SHP77 treated with DMSO at 0.1 percent for 48 hours (cell line): ENCODE data around the gene DHX58.
A peak's percentile ranks its signal among the peaks of the same experiment; 100 is the strongest.

Experiments used
- DNase-seq: peaks from one replicate; lab custom pipeline; 2025; lab: John Stamatoyannopoulos, UW

The DHX58 gene

DNA sequence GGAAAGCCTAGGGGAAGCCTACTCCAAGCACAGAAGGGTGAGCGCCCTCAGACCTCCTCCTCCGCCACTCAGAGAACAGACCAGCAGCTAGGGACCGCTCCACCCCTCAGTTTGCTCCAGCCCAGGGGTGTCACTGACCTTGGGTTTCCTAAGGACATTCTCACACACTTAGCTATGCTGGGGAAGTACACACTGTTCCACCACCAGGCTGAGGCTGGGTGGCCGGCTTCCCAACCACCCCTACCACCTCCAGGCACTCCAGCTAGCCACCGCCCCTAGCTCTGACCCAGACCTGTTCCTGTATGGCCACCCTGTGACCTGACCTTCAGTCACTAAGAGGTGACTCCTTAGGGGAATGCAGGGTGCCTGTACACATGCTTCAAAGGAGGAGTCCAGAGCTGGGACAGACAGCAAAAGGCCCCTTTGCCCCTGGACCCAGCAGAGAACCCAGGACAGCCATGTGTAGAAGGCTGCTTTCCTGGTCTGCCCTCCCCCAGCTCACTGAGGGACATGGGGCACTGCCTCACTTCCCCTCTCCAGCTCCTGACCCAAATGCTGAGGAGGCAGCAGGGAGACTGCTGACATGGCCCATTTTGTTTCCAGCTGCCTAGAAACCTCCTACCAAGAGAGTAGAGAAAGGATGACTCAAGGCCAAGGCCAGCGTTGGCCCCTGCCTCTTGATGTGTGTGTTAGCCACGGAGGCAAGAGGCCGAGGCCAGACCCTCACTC is 16.8 kb upstream of the DHX58 start:
- no peak for DNase-seq

DNA sequence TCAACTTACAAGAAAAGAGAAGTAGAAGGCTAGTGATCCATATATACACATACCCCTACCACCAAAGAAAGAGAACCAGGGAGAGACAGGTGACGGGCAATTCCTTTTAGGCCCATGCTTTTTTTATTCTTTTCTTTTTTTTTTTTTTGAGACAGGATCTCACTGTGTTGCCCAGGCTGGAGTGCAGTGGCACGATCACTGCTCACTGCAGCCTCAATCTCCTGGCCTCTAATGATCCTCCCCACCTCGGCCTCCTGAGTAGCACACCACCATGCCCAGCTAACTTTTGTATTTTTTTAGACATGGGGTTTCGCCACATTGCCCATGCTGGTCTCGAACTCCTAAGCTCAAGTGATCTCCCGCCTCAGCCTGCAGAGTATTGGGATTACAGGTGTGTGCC is 14.9 kb upstream of the DHX58 start:
- no peak for DNase-seq

DNA sequence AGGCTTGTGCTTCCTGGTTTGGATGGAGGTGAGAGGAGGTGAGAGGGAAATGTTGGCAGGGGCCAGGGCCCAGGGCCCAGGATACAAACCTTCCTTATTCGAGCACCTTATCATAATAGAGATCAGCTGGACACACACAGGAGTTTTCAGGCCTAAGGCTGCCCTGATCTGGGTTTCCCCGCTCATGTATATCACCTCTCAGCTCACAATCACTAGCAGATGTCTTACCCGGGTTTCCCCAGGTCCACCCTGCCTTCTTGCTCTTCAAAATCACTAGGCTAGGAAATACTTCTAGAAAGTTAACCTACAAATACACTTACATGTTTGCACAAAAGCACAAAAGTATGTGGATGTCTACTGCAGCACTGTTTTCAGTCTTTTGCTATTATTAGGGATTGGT is 14.3 kb upstream of the DHX58 start:
- no peak for DNase-seq

DNA sequence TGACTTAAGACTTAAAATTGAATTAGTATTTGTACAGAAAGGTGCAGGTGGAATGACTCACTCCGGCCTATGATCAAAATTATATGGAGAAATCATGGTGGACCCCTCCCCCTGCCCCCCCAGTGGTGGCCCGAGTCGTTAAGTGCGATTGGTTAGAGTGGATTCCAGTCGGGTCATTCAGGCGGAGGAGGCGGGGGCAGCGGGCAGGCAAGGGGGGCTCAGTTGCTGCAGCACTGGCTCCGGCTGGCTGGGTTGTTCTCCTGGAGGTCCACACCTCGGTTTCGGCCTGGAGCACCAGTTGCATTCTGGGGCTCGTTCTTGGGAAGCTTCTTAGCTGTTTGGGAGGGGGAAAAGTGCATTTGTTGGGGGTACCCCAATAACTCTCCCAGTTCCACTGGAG is 13.1 kb upstream of the DHX58 start:
- no peak for DNase-seq

DNA sequence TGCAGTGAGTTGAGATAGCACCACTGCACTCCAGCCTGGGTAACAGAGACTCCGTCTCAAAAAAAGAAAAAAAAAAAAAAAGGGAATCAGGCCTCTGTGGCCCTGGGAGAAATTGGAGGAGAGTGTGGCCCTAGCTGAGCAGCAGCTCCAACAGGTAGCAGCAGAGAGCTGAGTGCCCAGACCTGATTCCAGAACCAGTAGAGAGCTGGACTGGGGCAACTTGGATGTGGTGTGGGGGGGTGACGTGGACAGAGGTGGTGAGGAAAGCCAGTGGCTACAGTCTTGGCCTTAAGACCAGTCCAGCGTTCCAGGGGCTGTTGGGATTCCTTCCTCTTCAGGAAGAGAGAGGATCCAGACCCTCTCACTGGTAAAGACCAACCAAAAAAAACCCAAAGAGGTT is 11.7 kb upstream of the DHX58 start:
- no peak for DNase-seq

DNA sequence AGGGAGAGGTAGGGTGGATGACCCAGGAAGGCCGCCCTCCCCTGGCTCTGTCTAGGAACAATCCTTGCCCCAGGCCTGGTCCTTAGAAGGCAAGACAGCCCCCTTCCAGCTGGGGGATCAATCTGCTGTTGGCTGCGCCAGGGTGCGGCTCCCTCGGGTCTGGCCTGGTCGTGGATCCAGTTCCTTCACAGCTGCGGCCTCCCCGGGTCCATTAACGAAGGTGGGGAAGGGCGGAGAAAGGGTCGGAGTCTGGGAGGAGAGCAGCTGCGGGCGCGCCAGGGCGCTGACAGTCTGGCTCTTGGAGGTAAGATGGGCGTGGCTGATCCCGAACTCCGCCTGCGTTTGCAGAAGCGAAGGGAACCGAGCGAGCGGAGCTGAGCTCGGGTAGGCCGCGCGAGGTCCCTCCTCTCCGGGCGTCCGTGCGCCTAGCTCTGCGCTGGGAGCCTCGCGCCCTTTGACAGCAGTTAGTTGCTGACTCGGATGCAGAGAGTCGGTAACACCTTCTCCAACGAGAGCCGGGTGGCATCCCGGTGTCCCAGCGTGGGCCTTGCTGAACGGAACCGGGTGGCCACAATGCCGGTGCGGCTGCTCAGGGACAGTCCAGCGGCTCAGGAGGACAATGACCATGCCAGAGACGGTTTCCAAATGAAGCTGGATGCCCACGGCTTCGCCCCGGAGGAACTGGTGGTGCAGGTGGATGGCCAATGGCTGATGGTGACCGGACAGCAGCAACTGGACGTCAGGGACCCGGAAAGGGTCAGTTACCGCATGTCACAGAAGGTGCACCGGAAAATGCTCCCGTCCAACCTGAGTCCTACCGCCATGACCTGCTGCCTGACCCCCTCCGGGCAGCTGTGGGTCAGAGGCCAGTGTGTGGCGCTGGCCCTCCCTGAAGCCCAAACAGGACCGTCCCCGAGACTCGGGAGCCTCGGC is 10.1 kb upstream of the DHX58 start, which contains the start of gene HSPB9:
TSS of gene HSPB9 (plus strand) at position 434 of the 933 bp plus-strand sequence. CDS start at position 481, 47 bp downstream.
- DNase-seq = peak; percentile 69

DNA sequence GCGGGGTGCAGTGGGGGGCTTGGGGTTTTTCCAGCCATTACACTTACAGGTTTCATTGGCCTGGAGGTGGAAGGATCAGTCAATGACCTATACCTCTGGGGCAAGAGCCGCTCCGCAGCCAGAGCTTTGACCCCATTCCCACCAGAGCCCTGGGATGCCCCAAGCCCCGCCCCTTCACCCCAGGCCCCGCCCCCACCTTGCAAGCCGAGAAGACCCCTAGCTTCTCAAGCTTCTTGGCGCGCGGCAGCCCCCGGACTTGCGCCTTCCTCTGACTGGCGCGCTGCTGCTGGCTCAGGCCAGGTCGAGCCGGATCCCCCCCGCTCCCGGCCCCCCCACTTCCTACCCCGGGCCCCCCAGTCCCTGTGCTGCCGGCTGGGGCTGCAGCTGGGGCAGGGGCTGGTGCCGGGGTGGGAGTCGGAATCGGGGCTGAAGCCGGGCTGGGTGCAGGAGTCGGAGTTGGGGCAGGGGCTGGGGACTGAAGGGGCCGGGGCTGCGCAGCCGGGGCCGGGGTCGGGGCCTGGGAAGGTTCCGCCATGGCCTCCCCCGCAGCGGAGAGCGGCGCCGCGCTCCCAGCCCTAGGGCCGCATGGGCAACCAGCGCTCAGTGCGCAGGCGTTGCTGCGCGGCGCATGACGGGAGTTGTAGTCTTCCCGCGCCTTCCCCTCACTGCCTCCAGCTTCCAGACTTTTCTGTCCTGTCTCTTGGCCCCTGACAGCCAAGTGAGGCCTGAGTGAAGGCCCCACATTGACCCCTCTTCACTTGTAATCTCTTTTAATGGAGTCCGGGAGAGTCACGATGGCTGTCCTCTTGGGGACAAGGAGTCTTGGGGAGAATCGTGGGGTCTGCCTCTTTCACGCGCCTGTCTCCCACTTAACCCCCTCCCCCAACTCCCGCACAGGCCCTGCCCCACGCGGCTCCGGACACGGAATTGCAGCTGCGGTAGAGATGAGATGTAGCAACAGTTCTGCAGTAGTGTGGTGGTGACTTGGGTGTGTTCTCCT is 8.6 kb upstream of the DHX58 start, which contains the start of gene KAT2A:
TSS of gene KAT2A (minus strand) at position 598 of the 1,000 bp plus-strand sequence. CDS start at position 535, 63 bp downstream.
- DNase-seq = peak; percentile 67

DNA sequence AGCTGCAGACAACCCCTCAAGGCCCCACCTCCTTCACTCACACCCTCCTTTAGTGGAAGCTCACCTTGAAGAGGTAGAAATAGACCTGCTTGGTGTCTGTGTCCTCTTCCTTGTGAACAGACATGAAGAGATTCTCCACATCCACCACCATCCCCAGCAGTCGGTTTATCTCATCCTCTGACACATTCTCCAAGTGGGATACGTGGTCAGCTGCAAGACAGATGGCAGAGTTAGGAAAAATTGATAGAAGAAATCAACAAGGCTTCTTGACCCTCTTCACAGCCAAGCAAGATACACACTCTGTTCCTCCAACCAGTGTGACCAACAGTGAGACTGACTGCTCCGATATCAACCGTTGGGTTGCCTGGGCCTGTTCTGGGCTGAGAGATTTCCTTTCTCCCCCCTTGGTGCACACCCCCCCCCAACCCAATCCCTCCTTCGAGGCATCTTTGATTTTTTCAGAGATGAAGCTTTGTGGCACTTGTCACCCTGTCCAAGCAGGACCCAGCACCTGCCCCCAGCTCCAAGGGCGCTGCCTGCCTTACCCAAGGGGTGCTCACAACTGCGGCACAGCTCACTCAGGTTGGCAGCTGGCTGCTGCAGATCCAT is 7.8 kb upstream of the DHX58 start:
- no peak for DNase-seq

DNA sequence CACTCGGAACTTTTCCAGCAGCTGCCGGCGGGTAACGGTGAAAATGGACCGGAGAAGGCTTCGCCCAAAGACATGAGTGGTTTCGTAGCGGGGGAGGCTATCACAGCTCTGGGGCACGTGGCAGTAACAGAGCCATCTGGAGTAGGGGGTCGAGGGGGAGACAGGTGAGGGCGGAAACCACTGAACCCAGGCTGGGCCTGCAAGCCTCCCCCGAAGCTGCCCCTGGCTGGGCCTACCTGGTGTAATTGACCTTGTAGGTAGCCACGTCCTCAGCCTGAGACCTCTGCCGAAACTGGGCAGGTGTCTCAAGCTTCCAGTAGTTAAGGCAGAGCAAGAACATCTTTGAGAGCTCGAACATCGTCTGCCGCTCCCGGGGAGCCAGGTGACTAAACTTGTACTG is 6.8 kb upstream of the DHX58 start:
- no peak for DNase-seq

DNA sequence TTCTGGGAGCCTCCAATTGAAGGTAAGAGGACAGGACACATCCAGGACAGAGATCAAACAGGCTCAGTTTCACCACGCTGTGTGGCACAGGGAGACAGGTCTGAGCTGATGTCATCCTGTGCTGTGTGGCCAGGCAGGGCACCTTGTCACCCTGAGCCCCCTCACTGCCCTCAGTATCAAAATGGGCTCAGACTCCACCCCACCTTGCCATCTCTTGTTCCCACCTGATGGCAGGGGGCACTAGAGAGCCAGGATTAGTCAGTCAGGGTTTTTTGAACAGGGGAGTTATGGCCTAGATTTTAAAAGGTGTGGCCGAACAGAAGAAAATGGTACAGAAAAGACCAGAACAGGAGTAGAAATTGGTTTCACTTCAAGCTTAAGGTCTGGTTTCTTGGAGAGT is 6.0 kb upstream of the DHX58 start:
- no peak for DNase-seq

DNA sequence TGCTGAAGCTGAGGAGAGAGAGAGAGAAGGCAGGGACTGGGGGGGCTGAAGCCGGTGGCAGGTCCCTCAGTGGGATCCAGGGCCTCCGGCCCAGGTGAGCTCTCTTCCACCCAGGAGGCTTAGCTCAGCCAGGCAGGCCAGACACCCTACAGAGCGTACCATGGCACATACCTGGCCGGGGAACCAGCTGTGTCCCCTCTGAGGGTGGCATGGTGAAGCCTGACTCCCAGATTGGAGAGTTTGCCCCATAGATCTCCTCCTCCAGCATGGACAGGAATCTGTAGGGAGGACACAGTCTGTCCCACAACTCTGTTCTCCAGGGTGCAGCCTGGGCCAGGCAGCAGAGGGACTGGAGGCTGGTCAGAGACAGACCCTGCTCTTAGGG is 5.6 kb upstream of the DHX58 start:
- no peak for DNase-seq

DNA sequence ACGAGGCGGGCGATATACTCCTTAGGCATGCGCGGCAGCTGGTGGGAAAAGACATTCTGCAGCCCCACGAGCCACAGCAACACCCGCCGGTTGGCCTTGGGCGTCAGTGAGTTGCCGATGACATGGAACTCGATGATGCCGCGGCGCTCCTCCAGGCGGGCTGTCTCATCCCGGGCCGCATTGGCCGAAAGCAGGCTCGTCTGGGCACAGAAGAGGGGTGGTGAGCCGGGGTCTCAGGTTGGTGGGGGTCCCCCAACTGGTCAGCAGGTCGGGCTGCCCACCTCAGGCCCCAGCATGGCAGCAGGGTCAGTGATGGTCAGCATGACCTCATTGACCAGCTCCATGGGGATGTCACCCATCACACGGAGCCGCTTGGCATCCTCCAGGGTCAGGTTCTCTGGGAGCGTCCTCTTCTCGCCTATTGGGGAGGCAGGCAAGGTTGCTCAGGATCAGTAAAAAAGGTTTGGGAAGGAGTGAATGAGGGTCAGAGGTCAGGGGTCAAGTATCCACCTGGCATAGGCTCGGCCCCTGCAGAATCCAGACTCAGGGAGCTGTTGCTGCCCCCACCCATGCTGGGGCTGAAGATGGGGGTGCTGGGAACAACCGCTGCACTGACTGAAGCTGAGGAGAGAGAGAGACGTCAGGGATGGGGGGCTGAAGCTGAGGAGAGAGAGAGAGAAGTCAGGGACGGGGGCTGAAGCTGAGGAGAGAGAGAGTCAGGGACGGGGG is 5.0 kb upstream of the DHX58 start:
- DNase-seq = no peak

DNA sequence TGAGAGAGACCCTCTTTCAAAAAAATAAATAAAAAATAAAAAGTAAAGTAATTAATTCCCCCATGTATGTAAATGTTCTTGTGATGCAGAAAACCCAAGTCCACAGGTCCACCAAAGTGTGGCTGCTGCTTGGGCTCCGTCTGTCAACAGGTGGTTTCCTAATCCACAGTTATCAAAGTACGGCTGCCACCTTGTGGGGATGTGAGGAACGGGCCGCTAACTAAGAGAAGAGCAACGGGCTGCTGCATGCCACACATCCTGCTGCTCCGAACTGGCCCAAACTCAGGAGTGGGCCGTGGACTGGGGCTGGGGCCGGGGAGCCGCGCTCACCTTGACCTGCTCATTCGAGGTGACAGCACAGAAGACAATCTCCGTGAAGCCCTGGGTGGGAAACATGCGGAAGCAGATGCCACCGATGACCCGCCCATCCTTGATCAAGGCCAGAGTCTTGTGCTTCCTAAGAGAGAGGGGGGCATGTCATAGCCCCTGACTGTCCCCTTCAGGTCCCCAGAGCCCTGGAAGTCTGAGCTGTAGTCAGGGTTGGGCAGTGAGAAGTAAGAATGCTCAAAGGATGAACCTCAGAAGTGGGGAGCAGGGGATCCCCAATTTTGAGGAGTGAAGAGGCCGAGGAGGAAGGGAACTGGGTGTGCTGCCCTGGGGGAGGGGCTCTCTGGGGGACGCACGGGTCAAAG is 4.3 kb upstream of the DHX58 start:
- DNase-seq = no peak

DNA sequence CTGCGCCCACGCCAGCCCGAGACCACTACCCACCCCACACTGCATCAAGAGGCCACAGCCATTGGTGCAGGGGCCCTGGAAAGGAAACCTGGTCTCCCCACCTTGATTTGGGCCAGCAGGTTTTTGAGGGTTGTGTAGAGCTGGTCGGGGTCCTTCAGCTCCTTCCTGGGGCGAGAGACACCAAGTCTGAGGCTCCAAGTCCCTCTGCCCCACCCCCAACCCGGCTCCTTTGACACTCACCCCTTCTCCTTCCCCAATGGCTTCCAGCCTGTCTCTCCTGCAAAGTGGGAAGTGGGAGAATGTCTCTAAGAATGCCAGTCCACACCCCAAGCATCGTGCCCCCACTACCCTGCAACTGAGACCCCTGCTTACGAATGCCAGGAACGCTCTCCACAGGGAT is 1.6 kb upstream of the DHX58 start:
- no peak for DNase-seq

DNA sequence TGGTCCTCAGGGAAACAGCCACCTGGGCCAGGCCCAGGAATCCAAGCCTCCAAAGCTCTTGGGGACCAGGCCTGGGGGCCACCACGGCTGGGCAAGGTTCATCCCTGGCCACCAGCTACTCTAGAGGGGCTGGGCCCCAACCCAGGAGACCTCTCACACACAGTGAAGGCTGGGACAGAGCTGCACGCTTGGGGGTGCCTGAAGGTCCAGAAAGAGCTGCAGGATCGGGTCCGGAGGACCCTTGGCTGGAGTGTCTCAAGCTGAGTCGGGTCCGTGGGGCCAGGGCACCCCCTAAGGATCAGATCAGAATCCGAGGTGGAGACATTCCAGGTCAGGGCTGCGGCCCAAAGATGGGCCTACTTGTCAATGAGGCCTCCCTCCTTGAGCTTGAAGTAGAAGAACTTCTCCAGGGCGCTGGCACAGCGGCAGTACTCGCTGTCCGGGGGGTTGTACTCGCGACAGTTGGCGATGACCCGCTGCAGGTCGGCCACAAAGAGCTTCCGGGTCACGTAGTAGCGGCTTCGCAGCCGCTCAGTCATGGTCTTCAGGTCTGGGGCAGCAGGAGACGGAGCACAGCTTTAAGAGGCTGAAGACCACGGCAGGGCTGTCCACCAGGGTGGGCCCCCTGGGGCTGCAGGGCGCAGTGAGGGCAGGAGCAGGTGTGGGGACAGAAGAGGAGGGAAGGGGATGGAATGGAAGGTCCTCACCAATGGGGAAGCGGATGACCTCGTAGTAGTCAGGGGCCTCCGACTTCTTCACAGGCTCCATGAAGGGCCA is 967 bp upstream of the DHX58 start:
- no peak for DNase-seq

DNA sequence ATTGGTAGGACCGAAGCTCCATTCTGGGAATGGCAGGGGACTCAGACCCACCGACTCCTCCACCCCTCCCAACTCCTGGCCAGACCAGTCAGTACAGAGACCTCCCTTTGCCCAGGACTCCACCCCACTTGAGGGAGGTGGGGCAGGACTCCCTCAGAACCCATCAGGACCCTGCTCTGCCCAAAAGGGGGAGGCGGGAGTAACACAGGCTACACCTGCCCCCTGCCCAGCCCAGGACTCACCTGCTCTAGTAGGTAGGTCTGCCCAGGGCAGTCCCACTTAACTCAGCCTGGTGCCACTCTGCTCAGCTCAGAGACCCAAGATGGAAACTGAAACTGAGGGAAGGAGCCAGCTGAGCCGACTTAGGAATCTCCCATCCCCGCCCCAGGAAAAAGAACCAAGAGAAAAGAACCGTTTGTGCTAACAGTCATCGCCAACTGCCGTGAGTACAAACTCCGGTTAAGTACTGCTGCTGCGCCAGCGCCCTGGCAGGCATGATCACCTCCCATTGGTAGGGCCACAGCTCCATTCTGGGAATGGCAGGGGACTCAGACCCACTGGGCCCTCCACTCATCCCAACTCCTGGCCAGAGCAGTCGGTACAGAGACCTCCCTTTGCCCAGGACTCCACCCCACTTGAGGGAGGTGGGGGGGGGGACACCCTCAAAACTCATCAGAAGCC is 503 bp downstream of the DHX58 start:
- DNase-seq = no peak

DNA sequence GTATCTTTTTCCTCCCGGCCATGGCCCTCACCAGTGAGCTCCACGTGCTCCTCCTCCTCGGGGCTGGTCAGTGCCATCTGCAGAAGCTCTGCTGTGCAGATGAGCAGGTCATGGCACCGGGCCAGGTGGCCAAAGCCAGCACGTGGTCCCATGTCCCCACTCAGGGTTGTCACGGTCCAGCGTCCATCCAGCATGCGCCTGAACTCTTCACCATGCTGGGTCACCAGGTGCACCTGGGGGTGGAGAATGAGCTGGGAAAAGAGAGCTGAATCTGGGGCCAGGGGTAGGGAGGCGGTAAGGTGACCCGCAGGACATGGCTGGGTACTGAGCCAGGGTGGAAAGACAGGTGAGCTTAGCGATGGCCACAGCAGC is 1.3 kb downstream of the DHX58 start:
- DNase-seq = no peak

DNA sequence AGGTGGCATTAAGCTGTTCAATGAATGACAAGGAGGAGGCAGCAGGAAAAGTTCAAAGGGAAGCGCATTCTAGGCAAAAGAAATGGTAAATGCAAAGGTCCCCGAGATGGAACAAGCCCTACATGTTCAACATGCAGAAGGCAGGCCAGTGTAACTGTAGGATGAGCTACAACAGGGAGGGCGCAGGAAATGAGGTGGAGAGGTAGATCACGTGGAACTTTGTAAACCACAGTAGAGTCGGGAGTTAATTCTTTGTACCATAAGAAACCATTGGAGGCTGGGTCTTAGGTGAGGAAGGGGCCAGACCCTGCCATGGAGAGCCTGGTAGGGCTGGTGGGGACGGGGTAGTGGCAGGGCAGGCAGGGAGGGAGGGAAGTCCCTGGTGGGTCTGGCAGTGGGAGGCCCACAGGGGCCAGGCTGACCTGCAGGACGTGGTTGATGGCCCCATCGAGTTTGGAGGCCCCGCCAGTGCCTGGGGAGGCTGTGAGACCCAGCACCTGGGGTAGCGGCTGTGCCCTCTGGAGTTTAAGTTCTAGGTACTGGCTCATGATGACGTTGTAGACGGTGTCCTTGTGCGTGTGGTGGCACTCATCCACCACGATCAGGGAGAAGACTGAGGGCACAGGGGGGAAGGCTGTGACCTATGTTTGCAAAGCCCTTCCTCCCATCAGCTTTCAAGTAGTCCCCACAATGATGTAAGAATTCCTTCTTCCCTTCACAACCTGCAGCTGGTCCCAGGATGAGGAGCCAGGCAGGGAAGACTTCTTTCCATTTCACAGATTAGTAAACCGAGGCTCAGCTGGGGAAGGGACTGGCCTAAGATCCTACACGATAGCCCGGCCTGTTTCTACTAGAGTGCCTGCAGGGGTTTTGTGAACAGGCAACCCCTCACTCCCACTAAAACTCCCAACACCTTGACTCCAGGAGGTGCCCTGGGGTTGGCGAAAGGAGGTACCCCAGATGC is 1.9 kb downstream of the DHX58 start:
- no peak for DNase-seq
